Mesenchymal stem cell (in vitro differentiated cells and primary cell): Measurements from ENCODE around the gene COL4A2.

Experiments used
- DNase-seq: peaks from one replicate; pipeline ENCODE4 v3.0.0-alpha.2; 2013
- H2AFZ ChIP-seq: one replicate; pipeline ENCODE4 v1.6.1; 2013; ENCODE audit warnings: low read depth, mild to moderate bottlenecking, control low read depth, inconsistent platforms, low read length, moderate library complexity
- H2AK5ac ChIP-seq: 2 replicates; pipeline ENCODE4 v1.6.1; 2013; ENCODE audit warnings: low read length, moderate library complexity, mild to moderate bottlenecking, inconsistent platforms; ENCODE audit not compliant: severe bottlenecking
- H2BK120ac ChIP-seq: one replicate; pipeline ENCODE4 v1.6.1; 2013; ENCODE audit warnings: low read depth, mild to moderate bottlenecking, inconsistent platforms, low read length, moderate library complexity
- H2BK12ac ChIP-seq, 2 experiments: one replicate each; pipeline ENCODE4 v1.6.1; 2013; ENCODE audit warnings: inconsistent platforms in 2 of 2, low read length in 2 of 2, mild to moderate bottlenecking in 2 of 2, moderate library complexity in 2 of 2, control low read depth in 1 of 2
- H2BK15ac ChIP-seq: one replicate; pipeline ENCODE4 v1.6.1; 2013; ENCODE audit warnings: mild to moderate bottlenecking, low read depth, inconsistent platforms; ENCODE audit not compliant: poor library complexity, severe bottlenecking
- H2BK5ac ChIP-seq: 2 replicates; pipeline ENCODE4 v1.6.1; 2013; ENCODE audit warnings: low read depth, mild to moderate bottlenecking, low read length, control low read depth, inconsistent platforms; ENCODE audit not compliant: poor library complexity, severe bottlenecking
- H3K14ac ChIP-seq, 2 experiments: one replicate each; pipeline ENCODE4 v1.6.1; 2013; ENCODE audit warnings: inconsistent platforms in 2 of 2, low read length in 2 of 2, control low read depth in 1 of 2, mild to moderate bottlenecking in 1 of 2, moderate library complexity in 1 of 2
- H3K18ac ChIP-seq, 2 experiments: one replicate each; pipeline ENCODE4 v1.6.1; 2013; ENCODE audit warnings: inconsistent platforms in 2 of 2, low read length in 2 of 2, control low read depth in 1 of 2, low read depth in 1 of 2, mild to moderate bottlenecking in 1 of 2
- H3K23ac ChIP-seq, 2 experiments: one replicate each; pipeline ENCODE4 v1.6.1; 2013; ENCODE audit warnings: inconsistent platforms in 2 of 2, low read length in 2 of 2, mild to moderate bottlenecking in 2 of 2, moderate library complexity in 2 of 2, control low read depth in 1 of 2
- H3K27ac ChIP-seq: 2 replicates; pipeline ENCODE4 v1.5.1; 2013; ENCODE audit warnings: mild to moderate bottlenecking, moderate library complexity, low read length, control low read depth, inconsistent platforms; ENCODE audit not compliant: poor library complexity, severe bottlenecking
- H3K27me3 ChIP-seq, 2 experiments: 2 replicates each; pipeline versions ENCODE4 v1.6.1 to v1.7.0; 2013; ENCODE audit warnings: low read length in 2 of 2, mild to moderate bottlenecking in 2 of 2, moderate library complexity in 2 of 2, control low read depth in 1 of 2, inconsistent platforms in 1 of 2; ENCODE audit not compliant: control insufficient read depth in 1 of 2, insufficient read depth in 1 of 2
- H3K36me3 ChIP-seq, 2 experiments: 2 replicates each; pipeline versions ENCODE4 v1.6.1 to v1.7.0; 2013; ENCODE audit warnings: low read length in 2 of 2, control low read depth in 1 of 2, inconsistent platforms in 1 of 2, low read depth in 1 of 2, mild to moderate bottlenecking in 1 of 2; ENCODE audit not compliant: insufficient read depth in 2 of 2, control insufficient read depth in 1 of 2
- H3K4ac ChIP-seq, 2 experiments: one replicate each; pipeline ENCODE4 v1.6.1; 2013; ENCODE audit warnings: inconsistent platforms in 2 of 2, low read length in 2 of 2, mild to moderate bottlenecking in 2 of 2, moderate library complexity in 2 of 2, control low read depth in 1 of 2, low read depth in 1 of 2
- H3K4me1 ChIP-seq: 2 replicates; pipeline ENCODE4 v1.6.1; 2013; ENCODE audit warnings: low read depth, low read length, control low read depth; ENCODE audit not compliant: control insufficient read depth, insufficient read depth
- H3K4me2 ChIP-seq: 2 replicates; pipeline ENCODE4 v1.6.1; 2013; ENCODE audit warnings: low read length, mild to moderate bottlenecking, inconsistent platforms; ENCODE audit not compliant: poor library complexity, severe bottlenecking
- H3K4me3 ChIP-seq, 2 experiments: 2 replicates each; pipeline versions ENCODE4 v1.5.1 to v1.7.0; 2013; ENCODE audit warnings: low read length in 2 of 2, mild to moderate bottlenecking in 2 of 2, control low read depth in 1 of 2, low read depth in 1 of 2; ENCODE audit not compliant: insufficient read depth in 1 of 2
- H3K79me1 ChIP-seq: replicated peaks from 2 replicates; pipeline ENCODE4 v1.6.1; 2013; ENCODE audit warnings: mild to moderate bottlenecking, control low read depth, low read length, inconsistent platforms; ENCODE audit not compliant: poor library complexity, severe bottlenecking
- H3K9ac ChIP-seq: 2 replicates; pipeline ENCODE4 v1.7.0; 2013; ENCODE audit warnings: mild to moderate bottlenecking, low read length, moderate library complexity
- H3K9me3 ChIP-seq: 2 replicates; pipeline ENCODE4 v1.7.0; 2013; ENCODE audit warnings: mild to moderate bottlenecking, low read length; ENCODE audit not compliant: control insufficient read depth
- H4K8ac ChIP-seq: one replicate; pipeline ENCODE4 v1.6.1; 2013; ENCODE audit warnings: inconsistent platforms, mild to moderate bottlenecking, low read length, moderate library complexity
- H4K91ac ChIP-seq: one replicate; pipeline ENCODE4 v1.6.1; 2013; ENCODE audit warnings: mild to moderate bottlenecking, low read length, inconsistent platforms
- WGBS: methylation state at CpG from one replicate; pipeline ENCODE4 v1.1.7; 2013; ENCODE audit warnings: mixed read lengths; 5-methylcytosine and 5-hydroxymethylcytosine counted together

COL4A2 gene

GRCh38 chr13:110540871-110541525 is 233.9 kb downstream of the COL4A2 start:
- H3K9ac ChIP-seq: peak overlapping the region; percentile 10
- H3K27me3 ChIP-seq: no peaks in the 10 kb centered on the region
- no peak overlapping the region for H2AK5ac ChIP-seq
- peaks cover 11% of the 10 kb centered on the region for H3K4me1 ChIP-seq
- H3K79me1 ChIP-seq: peaks cover 3% of the 10 kb centered on the region
- WGBS: 58% methylated on average over 15 of the region's 15 CpGs
- no peaks in the 10 kb centered on the region for H3K36me3 ChIP-seq
- peak overlapping the region in 1 of 2 experiments; percentile 40 for H3K23ac ChIP-seq
- H4K8ac ChIP-seq: peak overlapping the region; percentile 45
- no peak overlapping the region for H2BK120ac ChIP-seq
- no peak overlapping the region for H2AFZ ChIP-seq
- peak overlapping the region in 1 of 2 experiments; percentile 90 for H3K14ac ChIP-seq
- H3K4me3 ChIP-seq: no peak overlapping the region
- no peak for DNase-seq
- H2BK15ac ChIP-seq: peak overlapping the region; percentile 44
- H3K4me2 ChIP-seq: no peak overlapping the region
- H3K9me3 ChIP-seq: peaks cover 4% of the 10 kb centered on the region
- H3K4ac ChIP-seq: peak overlapping the region in 1 of 2 experiments; percentile 12
- H3K18ac ChIP-seq: peak overlapping the region; percentile 52 to 64
- H3K27ac ChIP-seq: no peak overlapping the region
- H2BK5ac ChIP-seq: no peak overlapping the region
- no peak overlapping the region for H4K91ac ChIP-seq
- H2BK12ac ChIP-seq: peak overlapping the region in 1 of 2 experiments; percentile 10

- Histone ChIP-seq H2BK120ac (no peak overlapping the region), H3K18ac (peak overlapping the region; percentile 39 to 64), H3K4me3 (peak overlapping the region in 1 of 2 experiments; percentile 38), H4K8ac (peak overlapping the region; percentile 91), H3K27ac (no peak overlapping the region), H3K9ac (peak overlapping the region; percentile 10), H2AK5ac (peak overlapping the region; percentile 21), H3K4ac (peak overlapping the region in 1 of 2 experiments; percentile 17), H3K36me3 (no peaks in the 10 kb centered on the region), H2BK15ac (peak overlapping the region; percentile 95), H3K14ac (peak overlapping the region in 1 of 2 experiments; percentile 35), H3K79me1 (no peaks in the 10 kb centered on the region), H3K23ac (peak overlapping the region in 1 of 2 experiments; percentile 85), H3K4me2 (no peak overlapping the region), H3K9me3 (peaks cover 4% of the 10 kb centered on the region), H2BK5ac (no peak overlapping the region), H3K27me3 (no peaks in the 10 kb centered on the region), H4K91ac (peak overlapping the region; percentile 21), H2BK12ac (peak overlapping the region in 1 of 2 experiments; percentile 39), H2AFZ (no peak overlapping the region), H3K4me1 (peaks cover 11% of the 10 kb centered on the region)
- 71% methylated on average over 4 of the region's 4 CpGs for WGBS
- DNase-seq: peak; percentile 39
Measured at GRCh38 chr13:110541526-110541920, 234.4 kb downstream of the COL4A2 start.

DNA sequence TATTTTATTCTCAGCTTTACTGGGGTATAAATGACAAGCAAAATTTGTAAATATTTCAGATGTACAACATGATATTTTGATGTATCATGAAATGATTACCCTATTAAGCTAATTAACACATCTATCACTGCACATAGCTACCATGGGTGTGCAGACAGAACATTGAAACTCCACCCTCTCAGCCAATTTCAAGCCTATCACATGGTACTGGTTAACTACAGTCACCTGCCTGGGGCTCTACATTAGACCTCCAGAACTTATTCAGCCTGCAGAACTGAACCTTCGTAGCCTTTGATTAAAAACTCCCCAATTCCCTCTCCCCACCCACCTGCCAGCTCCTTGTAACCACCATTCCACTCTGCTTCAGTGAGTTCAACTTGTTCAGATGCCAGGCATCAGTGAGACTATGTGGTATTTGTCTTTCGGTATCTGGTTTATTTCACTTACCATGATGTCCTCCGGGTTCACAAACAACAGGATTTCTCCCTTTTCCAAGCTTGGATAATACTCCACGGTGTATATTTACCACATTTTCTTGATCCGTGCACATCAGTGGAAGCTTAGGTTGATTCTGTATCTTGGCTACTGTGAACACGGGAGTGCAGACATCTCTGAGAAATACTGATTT is 235.2 kb downstream of the COL4A2 start:
- Histone ChIP-seq H2BK15ac (no peak overlapping the region), H2AFZ (no peak overlapping the region), H3K4me3 (no peak overlapping the region), H3K9me3 (peaks cover 4% of the 10 kb centered on the region), H2BK12ac (no peak overlapping the region), H3K27ac (no peak overlapping the region), H3K4ac (no peak overlapping the region), H3K23ac (no peak overlapping the region), H3K4me2 (no peak overlapping the region), H2BK120ac (no peak overlapping the region), H3K4me1 (peaks cover 16% of the 10 kb centered on the region), H2BK5ac (no peak overlapping the region), H2AK5ac (no peak overlapping the region), H3K18ac (no peak overlapping the region), H3K79me1 (no peaks in the 10 kb centered on the region), H3K14ac (no peak overlapping the region), H3K27me3 (no peaks in the 10 kb centered on the region), H3K9ac (no peak overlapping the region), H4K91ac (no peak overlapping the region), H3K36me3 (no peaks in the 10 kb centered on the region), H4K8ac (no peak overlapping the region)
- no peak for DNase-seq
- WGBS: 98% methylated on average over 6 of the region's 6 CpGs

DNA sequence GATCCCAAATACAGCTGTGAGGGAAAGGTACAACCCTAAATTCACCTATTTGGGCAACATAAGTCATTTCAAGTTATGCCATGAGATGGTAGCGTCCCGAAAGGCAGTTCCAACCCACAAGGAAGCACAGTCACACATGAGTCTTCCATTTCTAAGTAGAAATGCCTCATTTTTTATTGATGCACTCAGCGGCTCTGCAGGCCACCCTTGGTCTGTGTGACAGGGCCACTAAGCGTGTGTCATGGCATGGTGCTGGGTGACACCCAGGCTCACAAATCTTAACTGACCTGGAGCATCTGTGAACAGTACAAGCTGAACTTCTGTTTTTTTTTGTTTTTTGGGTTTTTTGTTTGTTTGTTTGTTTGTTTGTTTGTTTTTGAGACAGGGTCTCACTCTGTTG is 239.3 kb downstream of the COL4A2 start:
- no peak overlapping the region for H2BK120ac ChIP-seq
- no peak overlapping the region for H4K8ac ChIP-seq
- H4K91ac ChIP-seq: no peak overlapping the region
- H2BK15ac ChIP-seq: no peak overlapping the region
- H2BK5ac ChIP-seq: no peak overlapping the region
- 93% methylated on average over 4 of the region's 4 CpGs for WGBS
- H3K4me3 ChIP-seq: no peak overlapping the region
- H3K9ac ChIP-seq: no peak overlapping the region
- no peak overlapping the region for H3K4ac ChIP-seq
- peaks cover 4% of the 10 kb centered on the region for H3K9me3 ChIP-seq
- DNase-seq: no peak
- H3K18ac ChIP-seq: peak overlapping the region in 1 of 2 experiments; percentile 42
- peak overlapping the region in 1 of 2 experiments; percentile 52 for H2BK12ac ChIP-seq
- no peak overlapping the region for H2AK5ac ChIP-seq
- no peak overlapping the region for H3K23ac ChIP-seq
- peaks cover 9% of the 10 kb centered on the region for H3K4me1 ChIP-seq
- H3K27me3 ChIP-seq: no peaks in the 10 kb centered on the region
- no peaks in the 10 kb centered on the region for H3K36me3 ChIP-seq
- H3K27ac ChIP-seq: no peak overlapping the region
- peaks cover 8% of the 10 kb centered on the region for H3K79me1 ChIP-seq
- no peak overlapping the region for H2AFZ ChIP-seq
- H3K14ac ChIP-seq: no peak overlapping the region
- no peak overlapping the region for H3K4me2 ChIP-seq
